ENCODE measurements around the gene IGF2BP2. TPM values are rescaled to one million over a fixed set of nuclear protein-coding genes. Genes with fewer than 3 reads are reported as not detected.

IGF2BP2 gene
- total RNA-seq, 2 donors from 2014 or later, result 143 to 162 TPM

DNA sequence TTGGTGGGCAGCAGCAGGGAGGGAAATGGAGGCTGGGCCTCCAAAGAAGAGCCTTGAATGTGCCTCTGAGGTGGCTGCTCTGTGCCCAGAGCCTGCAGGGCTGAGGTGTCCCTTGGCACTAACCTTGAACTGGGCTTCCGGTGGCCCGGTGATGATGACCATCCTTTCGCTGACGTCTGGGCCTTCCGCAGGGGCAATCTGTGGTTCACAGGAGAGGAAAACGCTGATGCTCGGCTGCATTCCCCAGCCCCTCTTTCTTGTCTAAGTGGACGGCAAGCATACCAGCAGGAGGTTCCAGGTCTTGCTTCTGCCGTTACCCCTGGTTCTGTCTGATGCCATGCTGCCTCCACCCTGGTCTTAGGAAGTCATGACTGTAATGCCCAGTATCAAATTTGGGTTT lies 172.9 kb downstream of the IGF2BP2 start:
- peaks cover 86% of the 10 kb centered on the region for H3K36me3 ChIP-seq (ENCODE audit: control insufficient read depth, insufficient read depth, low read length)
- H3K36me3 Mint-ChIP-seq (ENCODE audit: low read depth), result peaks cover 85% of the 10 kb centered on the region
- WGBS, 2 experiments (ENCODE audit: insufficient coverage in 1 of 2, insufficient read length in 1 of 2), result 97 to 98% methylated on average over 9 of the region's 9 CpGs

DNA sequence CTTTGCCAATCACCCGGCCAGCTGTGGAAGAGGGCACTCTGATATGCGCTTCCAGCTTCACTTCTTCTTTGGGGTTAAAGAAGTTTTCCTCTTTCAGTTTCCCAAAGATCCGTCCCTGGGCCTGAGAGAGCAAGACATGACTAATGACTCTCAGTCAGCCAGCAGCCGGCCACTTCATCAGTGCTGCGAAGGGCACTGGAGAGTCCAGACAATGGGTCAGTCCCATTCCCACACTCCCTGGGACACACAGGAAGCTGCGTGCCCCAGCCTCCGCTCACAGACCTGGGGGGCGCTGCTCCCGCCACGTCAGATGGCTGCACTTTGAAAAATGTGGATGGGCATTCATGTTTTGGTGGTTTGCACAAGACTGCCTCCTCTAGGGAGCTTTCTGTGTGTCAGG lies 175.4 kb downstream of the IGF2BP2 start:
- Mint-ChIP-seq H3K27me3 (ENCODE audit: insufficient read depth) (no peaks in the 10 kb centered on the region), H3K4me1 (peaks cover 16% of the 10 kb centered on the region), H3K9me3 (no peaks in the 10 kb centered on the region), H3K36me3 (ENCODE audit: low read depth) (peaks cover 80% of the 10 kb centered on the region), H3K4me3 (no peak overlapping the region), H3K27ac (no peak overlapping the region)
- 97 to 100% methylated on average over 5 to 10 of the region's 10 CpGs for WGBS, 2 experiments (ENCODE audit: insufficient coverage in 1 of 2, insufficient read length in 1 of 2)
- Histone ChIP-seq H3K27ac (ENCODE audit: low read depth, low read length) (no peak overlapping the region), H3K9me3 (ENCODE audit: control insufficient read depth, low read length) (no peaks in the 10 kb centered on the region), H3K27me3 (ENCODE audit: control insufficient read depth, insufficient read depth, low read length, poor library complexity, severe bottlenecking) (no peaks in the 10 kb centered on the region), H3K36me3 (ENCODE audit: control insufficient read depth, insufficient read depth, low read length) (peaks cover 76% of the 10 kb centered on the region), H3K9ac (ENCODE audit: extremely low read depth, low read length, poor library complexity, severe bottlenecking) (no peak overlapping the region), H3K4me3 (ENCODE audit: low read length) (no peak overlapping the region), H3K4me1 (ENCODE audit: control insufficient read depth, insufficient read depth, low read length) (peaks cover 8% of the 10 kb centered on the region)
- TF ChIP-seq, protein P1, sequence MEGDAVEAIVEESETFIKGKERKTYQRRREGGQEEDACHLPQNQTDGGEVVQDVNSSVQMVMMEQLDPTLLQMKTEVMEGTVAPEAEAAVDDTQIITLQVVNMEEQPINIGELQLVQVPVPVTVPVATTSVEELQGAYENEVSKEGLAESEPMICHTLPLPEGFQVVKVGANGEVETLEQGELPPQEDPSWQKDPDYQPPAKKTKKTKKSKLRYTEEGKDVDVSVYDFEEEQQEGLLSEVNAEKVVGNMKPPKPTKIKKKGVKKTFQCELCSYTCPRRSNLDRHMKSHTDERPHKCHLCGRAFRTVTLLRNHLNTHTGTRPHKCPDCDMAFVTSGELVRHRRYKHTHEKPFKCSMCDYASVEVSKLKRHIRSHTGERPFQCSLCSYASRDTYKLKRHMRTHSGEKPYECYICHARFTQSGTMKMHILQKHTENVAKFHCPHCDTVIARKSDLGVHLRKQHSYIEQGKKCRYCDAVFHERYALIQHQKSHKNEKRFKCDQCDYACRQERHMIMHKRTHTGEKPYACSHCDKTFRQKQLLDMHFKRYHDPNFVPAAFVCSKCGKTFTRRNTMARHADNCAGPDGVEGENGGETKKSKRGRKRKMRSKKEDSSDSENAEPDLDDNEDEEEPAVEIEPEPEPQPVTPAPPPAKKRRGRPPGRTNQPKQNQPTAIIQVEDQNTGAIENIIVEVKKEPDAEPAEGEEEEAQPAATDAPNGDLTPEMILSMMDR (conservative IDR thresholded peaks at IDR 0.05), result no peak
- DNase-seq, result no peak

More for the DNA sequence above, 172.9 kb downstream of the IGF2BP2 start:
- H3K9me3 ChIP-seq (ENCODE audit: control insufficient read depth, low read length), result no peaks in the 10 kb centered on the region
- H3K4me3 Mint-ChIP-seq, result no peak overlapping the region
- H3K27ac Mint-ChIP-seq, result no peak overlapping the region
- H3K4me1 Mint-ChIP-seq, result peaks cover 6% of the 10 kb centered on the region
- no peaks in the 10 kb centered on the region for H3K9me3 Mint-ChIP-seq
- no peaks in the 10 kb centered on the region for H3K27me3 Mint-ChIP-seq (ENCODE audit: insufficient read depth)
- TF ChIP-seq, protein P1 (conservative IDR thresholded peaks at IDR 0.05), result no peak
- H3K4me1 ChIP-seq (ENCODE audit: control insufficient read depth, insufficient read depth, low read length), result no peaks in the 10 kb centered on the region
- DNase-seq, result no peak
- H3K9ac ChIP-seq (ENCODE audit: extremely low read depth, low read length, poor library complexity, severe bottlenecking), result no peak overlapping the region
- H3K4me3 ChIP-seq (ENCODE audit: low read length), result no peak overlapping the region
- no peaks in the 10 kb centered on the region for H3K27me3 ChIP-seq (ENCODE audit: control insufficient read depth, insufficient read depth, low read length, poor library complexity, severe bottlenecking)
- H3K27ac ChIP-seq (ENCODE audit: low read depth, low read length), result no peak overlapping the region

DNA sequence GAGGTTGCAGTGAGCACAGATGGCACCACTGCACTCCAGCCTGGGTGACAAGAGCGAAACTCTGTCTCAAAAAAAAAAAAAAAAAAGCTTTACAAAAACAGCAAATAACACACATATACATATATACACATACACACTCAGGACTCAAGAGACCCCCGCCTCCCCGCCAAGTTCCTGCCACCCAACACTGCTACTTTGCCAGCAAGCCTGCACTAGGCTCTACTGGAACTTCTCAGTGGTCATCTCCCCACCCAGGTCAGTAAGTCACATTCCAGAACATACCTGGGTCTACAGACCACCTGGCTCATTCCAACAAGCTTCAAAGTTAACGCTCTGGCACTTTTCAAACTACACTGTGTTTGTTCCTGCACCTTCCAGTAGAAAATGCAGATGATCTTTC lies 176.4 kb downstream of the IGF2BP2 start:
- TF ChIP-seq, protein P1 (conservative IDR thresholded peaks at IDR 0.05), result no peak
- 94% methylated on average over 3 to 4 of the region's 4 CpGs for WGBS, 2 experiments (ENCODE audit: insufficient coverage in 1 of 2, insufficient read length in 1 of 2)
- Mint-ChIP-seq H3K27ac (no peak overlapping the region), H3K27me3 (ENCODE audit: insufficient read depth) (no peaks in the 10 kb centered on the region), H3K36me3 (ENCODE audit: low read depth) (peaks cover 75% of the 10 kb centered on the region), H3K4me1 (peaks cover 16% of the 10 kb centered on the region), H3K4me3 (no peak overlapping the region), H3K9me3 (no peaks in the 10 kb centered on the region)
- no peaks in the 10 kb centered on the region for H3K9me3 ChIP-seq (ENCODE audit: control insufficient read depth, low read length)
- no peak overlapping the region for H3K9ac ChIP-seq (ENCODE audit: extremely low read depth, low read length, poor library complexity, severe bottlenecking)
- H3K4me1 ChIP-seq (ENCODE audit: control insufficient read depth, insufficient read depth, low read length), result peaks cover 8% of the 10 kb centered on the region
- no peak overlapping the region for H3K4me3 ChIP-seq (ENCODE audit: low read length)
- no peak overlapping the region for H3K27ac ChIP-seq (ENCODE audit: low read depth, low read length)
- peaks cover 69% of the 10 kb centered on the region for H3K36me3 ChIP-seq (ENCODE audit: control insufficient read depth, insufficient read depth, low read length)
- DNase-seq, result no peak
- H3K27me3 ChIP-seq (ENCODE audit: control insufficient read depth, insufficient read depth, low read length, poor library complexity, severe bottlenecking), result no peaks in the 10 kb centered on the region

All from endodermal cell (in vitro differentiated cells).